ENCODE results near the gene CRAT.

Gene CRAT

DNA sequence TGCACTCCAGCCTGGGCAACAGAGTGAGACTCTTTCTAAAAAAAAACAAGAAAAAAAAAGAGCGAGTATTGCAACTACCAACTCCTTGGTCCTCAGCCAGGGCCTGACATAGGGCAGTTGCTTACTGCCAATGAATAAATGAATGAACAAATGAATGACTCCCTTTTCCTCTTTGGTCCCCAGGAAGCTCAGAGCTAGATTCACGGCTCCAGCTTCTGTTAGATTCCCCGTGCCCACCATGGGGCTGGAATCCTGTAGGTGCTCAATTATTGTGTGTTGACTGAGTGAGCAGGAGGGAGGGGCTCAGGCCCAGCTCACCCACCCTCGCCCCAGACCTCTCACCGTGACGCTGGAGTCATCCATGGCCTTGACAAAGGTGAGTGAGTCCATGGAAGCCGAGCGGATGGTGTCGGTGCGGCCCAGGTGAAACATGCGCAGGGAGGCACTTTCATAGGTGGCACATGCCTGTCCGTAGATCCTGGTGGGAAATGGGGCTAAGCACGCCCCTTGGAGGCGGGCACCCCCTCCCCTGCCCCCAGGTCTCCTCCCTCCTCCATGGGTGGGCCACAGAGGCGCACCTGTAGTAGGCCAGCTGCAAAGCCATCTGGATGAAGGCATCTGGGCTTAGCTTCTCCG is 12.8 kb downstream of the CRAT start:
- no peak for TF ChIP-seq CTCF (IDR thresholded peaks at IDR 0.05; ENCODE audit: insufficient read depth, low read depth, low read length, missing control alignments)
- no peak for DNase-seq (ENCODE audit: low read depth)
- no peak overlapping the region for H3K4me3 ChIP-seq (ENCODE audit: low read depth, low read length)

GRCh38 chr9:129095908-129096307 is 14.7 kb downstream of the CRAT start:
- no peak for TF ChIP-seq CTCF (IDR thresholded peaks at IDR 0.05; ENCODE audit: insufficient read depth, low read depth, low read length, missing control alignments)
- no peak for DNase-seq (ENCODE audit: low read depth)
- H3K4me3 ChIP-seq (ENCODE audit: low read depth, low read length): no peak overlapping the region

- no peak overlapping the region for H3K4me3 ChIP-seq (ENCODE audit: low read depth, low read length)
- TF ChIP-seq CTCF (IDR thresholded peaks at IDR 0.05; ENCODE audit: insufficient read depth, low read depth, low read length, missing control alignments): no peak
- DNase-seq (ENCODE audit: low read depth): no peak
Measured at GRCh38 chr9:129095170-129095667, 15.4 kb downstream of the CRAT start.

GRCh38 chr9:129094387-129095169 is 16.0 kb downstream of the CRAT start:
- no peak for TF ChIP-seq CTCF (IDR thresholded peaks at IDR 0.05; ENCODE audit: insufficient read depth, low read depth, low read length, missing control alignments)
- H3K4me3 ChIP-seq (ENCODE audit: low read depth, low read length): no peak overlapping the region
- DNase-seq (ENCODE audit: low read depth): no peak

- DNase-seq (ENCODE audit: low read depth): no peak
- H3K4me3 ChIP-seq (ENCODE audit: low read depth, low read length): no peak overlapping the region
- no peak for TF ChIP-seq CTCF (IDR thresholded peaks at IDR 0.05; ENCODE audit: insufficient read depth, low read depth, low read length, missing control alignments)
Measured at GRCh38 chr9:129093602-129094386, 16.8 kb downstream of the CRAT start.

- H3K4me3 ChIP-seq (ENCODE audit: low read depth, low read length): no peak overlapping the region
- no peak for TF ChIP-seq CTCF (IDR thresholded peaks at IDR 0.05; ENCODE audit: insufficient read depth, low read depth, low read length, missing control alignments)
- no peak for DNase-seq (ENCODE audit: low read depth)
Measured at GRCh38 chr9:129089246-129089645, 21.3 kb downstream of the CRAT start.

All from GM12865 (cell line).